A673 (cell line): Measurements from ENCODE around the gene SLC25A23. TPM values are rescaled to one million over a fixed set of nuclear protein-coding genes. Genes with fewer than 3 reads are reported as not detected.
A peak's percentile ranks its signal among the peaks of the same experiment; 100 is the strongest.

Source experiments
- BruUV-seq: library from RNA; stranded (reverse); fragments of 400-500 nt; replicated peaks from 2 replicates; lab custom pipeline; 2021; lab: Mats Ljungman, UMichigan
- CTCF ChIA-PET: fragments of 300-600 bp; sonication (Branson Sonifier 250); formaldehyde crosslinking; loops from one replicate; lab custom pipeline; 2022; ENCODE audit warnings: antibody characterized with exemption; lab: Charles Lee
- POLR2A ChIA-PET: fragments of 300-600 bp; sonication (Branson Sonifier 250); formaldehyde crosslinking; loops from one replicate; lab custom pipeline; 2022; ENCODE audit warnings: antibody characterized with exemption; ENCODE audit not compliant: low non-redundant PET; lab: Charles Lee
- DNase-seq: peaks from one replicate; pipeline ENCODE4 v3.0.0-alpha.2; 2015; ENCODE audit warnings: low spot score
- H3K27ac ChIP-seq: fragments of 200-600 bp; sonication (generic); 2 replicates; pipeline ENCODE4 v1.5.1; 2016; ENCODE audit warnings: mixed run types, low read depth, mild to moderate bottlenecking, mixed read lengths, antibody characterized with exemption, low read length; ENCODE audit not compliant: poor library complexity, severe bottlenecking
- H3K27me3 ChIP-seq: fragments of 200-600 bp; sonication (generic); replicated peaks from 2 replicates; pipeline ENCODE4 v1.6.1; 2017; ENCODE audit warnings: mixed run types, low read depth, mild to moderate bottlenecking, mixed read lengths, antibody characterized with exemption, low read length; ENCODE audit not compliant: insufficient read depth, poor library complexity
- H3K36me3 ChIP-seq: fragments of 200-600 bp; sonication (generic); 2 replicates; pipeline ENCODE4 v1.6.1; 2016; ENCODE audit warnings: mixed run types, mild to moderate bottlenecking, mixed read lengths, antibody characterized with exemption, low read length; ENCODE audit not compliant: insufficient read depth, poor library complexity, severe bottlenecking
- H3K4me1 ChIP-seq: fragments of 200-600 bp; sonication (generic); 2 replicates; pipeline ENCODE4 v1.6.1; 2017; ENCODE audit warnings: mixed run types, mild to moderate bottlenecking, mixed read lengths, antibody characterized with exemption, low read length; ENCODE audit not compliant: insufficient read depth, poor library complexity, severe bottlenecking
- H3K4me3 ChIP-seq: fragments of 200-600 bp; sonication (generic); 2 replicates; pipeline ENCODE4 v1.5.1; 2016; ENCODE audit warnings: low read depth, mixed run types, mild to moderate bottlenecking, mixed read lengths, low read length; ENCODE audit not compliant: poor library complexity, severe bottlenecking
- H3K9me3 ChIP-seq: fragments of 200-600 bp; sonication (generic); 2 replicates; pipeline ENCODE4 v1.6.1; 2016; ENCODE audit warnings: mixed run types, low read depth, mild to moderate bottlenecking, mixed read lengths, antibody characterized with exemption, low read length; ENCODE audit not compliant: poor library complexity, severe bottlenecking
- EZH2 ChIP-seq: fragments of 200-600 bp; sonication (generic); IDR thresholded peaks from 2 replicates; pipeline ENCODE4 v1.6.1; 2017; ENCODE audit warnings: borderline replicate concordance, low read depth, mild to moderate bottlenecking, mixed read lengths, antibody characterized with exemption, low read length; ENCODE audit not compliant: poor library complexity, severe bottlenecking
- intact Hi-C: fragments of 100-400 bp; cut with micrococcal nuclease; formaldehyde crosslinking; loops from one replicate; pipeline ENCODE4 v1.10.0; 2022; ENCODE audit not compliant: unreplicated experiment
- total RNA-seq: library from RNA; stranded (reverse); gene quantifications from 2 replicates; pipeline ENCODE4 v1.2.3, GENCODE V29; 2021
- TF ChIP-seq, protein P1 (sequence below): fragments of 300-800, 200-600 bp; sonication (generic); conservative IDR thresholded peaks from 2 replicates; pipeline ENCODE4 v1.5.1; 2017; ENCODE audit warnings: low read depth, mild to moderate bottlenecking, antibody characterized with exemption, low read length, moderate library complexity, mixed read lengths

SLC25A23 gene
- total RNA-seq, 1 experiment from 2014 or later = 39.9 TPM

DNA sequence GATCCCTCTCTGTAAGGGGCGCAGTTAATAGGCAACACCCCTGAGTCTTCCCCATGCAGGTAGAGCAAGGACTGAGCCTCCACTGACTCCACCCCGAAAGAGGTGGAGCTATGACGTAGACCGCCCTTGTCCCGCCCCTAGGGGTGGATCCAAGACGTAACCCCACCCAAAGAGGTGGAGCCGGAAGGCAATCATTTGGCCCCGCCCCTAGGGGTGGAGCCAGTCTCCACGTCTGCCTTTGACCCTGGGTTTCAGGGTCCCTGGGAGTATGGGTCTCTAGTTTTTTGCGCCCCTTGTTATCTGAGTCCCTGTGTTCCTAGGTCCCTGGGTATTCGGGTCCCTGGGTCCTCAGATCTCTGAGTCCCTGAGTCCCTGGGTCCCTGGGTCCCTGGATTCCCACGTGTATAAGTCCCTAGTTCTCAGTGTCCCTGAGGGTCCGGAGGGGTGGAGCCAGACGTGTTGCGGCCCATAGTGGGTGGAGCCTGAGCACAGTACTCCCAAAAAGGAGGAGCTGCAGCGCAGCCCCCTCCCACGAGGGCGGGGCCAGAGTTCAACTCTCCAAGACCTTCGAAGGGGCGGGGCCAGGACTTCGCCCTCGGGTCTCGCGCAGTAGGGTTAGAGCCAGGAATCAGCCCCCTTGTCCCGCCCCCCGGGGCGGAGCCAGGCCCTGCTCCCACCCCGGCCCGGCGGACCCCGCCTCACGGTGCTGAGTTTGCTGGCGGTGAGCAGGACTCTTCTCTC lies 16.7 kb upstream of the SLC25A23 start:
- peak; percentile 96 for DNase-seq
- Histone ChIP-seq H3K27me3 (no peaks in the 10 kb centered on the region), H3K4me1 (peaks cover 5% of the 10 kb centered on the region), H3K36me3 (no peaks in the 10 kb centered on the region), H3K27ac (peak overlapping the region; percentile 22), H3K4me3 (peak overlapping the region; percentile 29), H3K9me3 (no peaks in the 10 kb centered on the region)
- ChIA-PET POLR2A (interaction anchor here (0.6 to 1.0 kb wide), 2 partner anchors 54 to 400 kb away, joined by 3 read pairs; partner anchors contain the start of gene TNFSF9), CTCF (interaction anchor here (0.6 to 0.9 kb wide), 2 partner anchors 15 to 40 kb away, joined by 3 read pairs; no protein-coding TSS in a partner anchor)
- TF ChIP-seq, protein P1, sequence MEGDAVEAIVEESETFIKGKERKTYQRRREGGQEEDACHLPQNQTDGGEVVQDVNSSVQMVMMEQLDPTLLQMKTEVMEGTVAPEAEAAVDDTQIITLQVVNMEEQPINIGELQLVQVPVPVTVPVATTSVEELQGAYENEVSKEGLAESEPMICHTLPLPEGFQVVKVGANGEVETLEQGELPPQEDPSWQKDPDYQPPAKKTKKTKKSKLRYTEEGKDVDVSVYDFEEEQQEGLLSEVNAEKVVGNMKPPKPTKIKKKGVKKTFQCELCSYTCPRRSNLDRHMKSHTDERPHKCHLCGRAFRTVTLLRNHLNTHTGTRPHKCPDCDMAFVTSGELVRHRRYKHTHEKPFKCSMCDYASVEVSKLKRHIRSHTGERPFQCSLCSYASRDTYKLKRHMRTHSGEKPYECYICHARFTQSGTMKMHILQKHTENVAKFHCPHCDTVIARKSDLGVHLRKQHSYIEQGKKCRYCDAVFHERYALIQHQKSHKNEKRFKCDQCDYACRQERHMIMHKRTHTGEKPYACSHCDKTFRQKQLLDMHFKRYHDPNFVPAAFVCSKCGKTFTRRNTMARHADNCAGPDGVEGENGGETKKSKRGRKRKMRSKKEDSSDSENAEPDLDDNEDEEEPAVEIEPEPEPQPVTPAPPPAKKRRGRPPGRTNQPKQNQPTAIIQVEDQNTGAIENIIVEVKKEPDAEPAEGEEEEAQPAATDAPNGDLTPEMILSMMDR = no peak
- TF ChIP-seq EZH2 = no peak
- no TSS peak for BruUV-seq
- intact Hi-C loops = no loop called here

DNA sequence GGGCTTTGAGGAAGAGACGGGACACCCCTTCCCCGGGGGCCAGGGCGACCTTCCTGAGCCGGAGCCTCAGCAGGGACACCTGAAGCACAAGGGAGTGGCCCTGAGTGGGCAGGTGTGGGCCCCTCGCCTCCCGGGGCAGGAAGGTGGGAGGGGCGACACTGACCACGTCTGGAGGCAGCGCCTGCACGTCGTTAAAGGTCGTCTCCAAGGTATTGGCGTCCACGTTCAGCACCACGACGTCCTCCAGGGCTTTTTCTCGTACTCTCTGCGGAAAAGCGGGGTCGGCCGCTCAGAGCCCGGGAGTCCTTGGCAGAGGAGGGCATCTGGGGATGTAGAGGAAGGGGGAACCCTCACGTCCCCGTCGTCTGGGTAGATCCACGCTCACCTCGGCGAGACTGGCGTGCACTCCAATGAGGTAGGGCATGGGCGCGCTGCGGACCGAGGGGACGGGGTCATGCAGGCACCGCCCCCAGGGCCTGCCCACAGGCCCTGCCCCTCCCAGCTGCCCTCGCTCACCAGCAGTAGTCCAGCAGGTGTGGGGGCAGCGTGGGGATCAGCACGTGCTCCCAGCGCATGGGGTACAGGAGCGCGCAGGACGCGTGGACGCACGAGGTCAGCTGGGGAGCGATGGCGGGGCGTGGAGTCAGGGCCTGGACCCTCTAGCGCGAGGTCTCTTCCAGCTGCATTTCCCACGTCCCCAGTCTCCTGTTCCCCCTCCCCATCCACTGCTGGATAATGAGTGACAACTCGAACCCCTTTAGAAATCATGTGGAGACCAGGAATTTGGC lies 15.9 kb upstream of the SLC25A23 start:
- Histone ChIP-seq H3K9me3 (no peaks in the 10 kb centered on the region), H3K27me3 (no peaks in the 10 kb centered on the region), H3K4me3 (peak overlapping the region; percentile 29), H3K4me1 (peaks cover 5% of the 10 kb centered on the region), H3K36me3 (no peaks in the 10 kb centered on the region), H3K27ac (no peak overlapping the region)
- ChIA-PET CTCF (interaction anchor here (0.9 kb wide), 1 partner anchor 41 kb away, joined by 3 read pairs; no protein-coding TSS in a partner anchor), POLR2A (no interaction called here)
- no TSS peak for BruUV-seq
- no peak for TF ChIP-seq EZH2
- TF ChIP-seq, protein P1 = no peak
- intact Hi-C loops = no loop called here
- DNase-seq = no peak

DNA sequence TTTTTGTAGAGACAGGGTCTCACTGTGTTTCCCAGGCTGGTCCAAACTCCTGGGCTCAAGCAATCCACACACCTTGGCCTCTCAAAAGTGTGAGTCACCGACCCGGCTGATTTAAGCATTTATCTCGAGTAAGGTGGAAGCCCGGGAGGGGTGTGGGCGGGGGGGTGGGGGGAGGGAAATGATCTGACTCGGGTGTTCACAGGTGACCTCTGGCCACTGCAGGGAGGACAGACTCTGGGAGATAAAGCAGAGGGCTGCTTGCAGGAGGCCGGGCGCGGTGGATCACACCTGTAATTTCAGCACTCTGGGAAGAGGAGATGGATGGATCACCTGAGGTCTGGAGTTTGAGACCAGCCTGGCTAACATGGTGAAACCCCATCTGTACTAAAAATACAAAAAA lies 14.1 kb upstream of the SLC25A23 start:
- ChIA-PET POLR2A (no interaction called here), CTCF (interaction anchor here (0.7 kb wide), 1 partner anchor 18 kb away, joined by 4 read pairs; no protein-coding TSS in a partner anchor)
- intact Hi-C loops = no loop called here
- TF ChIP-seq EZH2 = no peak
- TF ChIP-seq, protein P1 = no peak
- no peak overlapping the region for H3K27ac ChIP-seq
- H3K4me1 ChIP-seq = peaks cover 5% of the 10 kb centered on the region
- no peaks in the 10 kb centered on the region for H3K36me3 ChIP-seq
- H3K4me3 ChIP-seq = no peak overlapping the region
- H3K27me3 ChIP-seq = no peaks in the 10 kb centered on the region
- no peak for DNase-seq
- no peaks in the 10 kb centered on the region for H3K9me3 ChIP-seq
- BruUV-seq = no TSS peak
